Gastroesophageal sphincter (tissue), 3 donors: Measurements from ENCODE around the gene OPA1.

ENCODE experiments used
- EP300 ChIP-seq: sonication (generic); formaldehyde crosslinking; IDR thresholded peaks from one replicate; pipeline ENCODE4 v1.6.1; 2017; ENCODE audit warnings: antibody characterized with exemption, mild to moderate bottlenecking
- TF ChIP-seq, protein P1 (sequence below), 4 experiments: fragments of 200-600 bp in 2 of 4; fragments of 450-650 bp in 2 of 4; sonication (generic) in 1 of 4; IDR thresholded peaks; one replicate each; pipeline ENCODE4 v1.5.1; 2017 to 2019; ENCODE audit warnings: antibody characterized with exemption in 4 of 4, mild to moderate bottlenecking in 2 of 4, moderate library complexity in 2 of 4

DNA sequence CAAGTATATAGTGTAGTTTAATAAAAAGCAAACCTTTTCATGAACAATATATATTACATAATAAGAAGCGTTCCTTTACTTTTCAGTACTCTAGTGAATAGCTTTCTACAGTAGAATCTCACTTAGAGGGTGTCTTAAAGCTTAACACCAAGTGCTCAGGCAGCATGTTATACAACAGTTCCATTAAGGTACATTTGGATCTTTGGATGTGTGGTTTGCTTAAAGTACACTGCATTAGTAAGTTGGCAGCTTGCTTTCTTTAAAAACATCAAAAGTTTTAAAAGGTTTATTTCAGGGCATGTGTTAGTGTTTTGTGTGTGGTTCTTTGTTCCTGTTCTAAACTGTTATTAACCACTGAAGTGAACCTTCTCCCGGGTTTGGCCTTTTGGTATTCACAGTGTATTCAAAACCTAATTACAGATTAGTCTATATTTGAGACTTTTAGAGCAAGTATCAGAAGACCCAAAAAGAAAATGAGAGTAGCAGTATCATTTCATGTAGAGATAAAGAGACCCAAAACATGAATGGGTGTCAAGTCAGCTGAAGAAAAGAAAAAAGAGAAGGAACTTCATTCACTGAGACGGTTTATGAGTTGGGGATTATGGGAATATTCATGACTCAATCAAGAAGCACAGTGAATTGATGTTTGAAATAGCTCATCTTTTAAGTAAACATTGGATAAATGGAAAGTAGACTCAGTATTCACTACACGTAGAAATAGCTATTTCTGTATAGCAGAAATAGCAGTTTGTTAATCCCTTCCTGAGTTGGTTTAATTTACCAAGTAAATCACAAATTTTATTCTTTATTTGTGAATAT, 93.9 kb downstream of the OPA1 start:
- TF ChIP-seq, protein P1, sequence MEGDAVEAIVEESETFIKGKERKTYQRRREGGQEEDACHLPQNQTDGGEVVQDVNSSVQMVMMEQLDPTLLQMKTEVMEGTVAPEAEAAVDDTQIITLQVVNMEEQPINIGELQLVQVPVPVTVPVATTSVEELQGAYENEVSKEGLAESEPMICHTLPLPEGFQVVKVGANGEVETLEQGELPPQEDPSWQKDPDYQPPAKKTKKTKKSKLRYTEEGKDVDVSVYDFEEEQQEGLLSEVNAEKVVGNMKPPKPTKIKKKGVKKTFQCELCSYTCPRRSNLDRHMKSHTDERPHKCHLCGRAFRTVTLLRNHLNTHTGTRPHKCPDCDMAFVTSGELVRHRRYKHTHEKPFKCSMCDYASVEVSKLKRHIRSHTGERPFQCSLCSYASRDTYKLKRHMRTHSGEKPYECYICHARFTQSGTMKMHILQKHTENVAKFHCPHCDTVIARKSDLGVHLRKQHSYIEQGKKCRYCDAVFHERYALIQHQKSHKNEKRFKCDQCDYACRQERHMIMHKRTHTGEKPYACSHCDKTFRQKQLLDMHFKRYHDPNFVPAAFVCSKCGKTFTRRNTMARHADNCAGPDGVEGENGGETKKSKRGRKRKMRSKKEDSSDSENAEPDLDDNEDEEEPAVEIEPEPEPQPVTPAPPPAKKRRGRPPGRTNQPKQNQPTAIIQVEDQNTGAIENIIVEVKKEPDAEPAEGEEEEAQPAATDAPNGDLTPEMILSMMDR (IDR thresholded peaks at IDR 0.05), result no peak
- TF ChIP-seq EP300, result no peak
